ENCODE data around the gene SPINK5.
"Not testable (repeated sequence)": the region's sequence is repeated elsewhere in the genome, so short reads cannot be mapped to it uniquely, and the experiment has no call there.

SPINK5 gene, protein sequence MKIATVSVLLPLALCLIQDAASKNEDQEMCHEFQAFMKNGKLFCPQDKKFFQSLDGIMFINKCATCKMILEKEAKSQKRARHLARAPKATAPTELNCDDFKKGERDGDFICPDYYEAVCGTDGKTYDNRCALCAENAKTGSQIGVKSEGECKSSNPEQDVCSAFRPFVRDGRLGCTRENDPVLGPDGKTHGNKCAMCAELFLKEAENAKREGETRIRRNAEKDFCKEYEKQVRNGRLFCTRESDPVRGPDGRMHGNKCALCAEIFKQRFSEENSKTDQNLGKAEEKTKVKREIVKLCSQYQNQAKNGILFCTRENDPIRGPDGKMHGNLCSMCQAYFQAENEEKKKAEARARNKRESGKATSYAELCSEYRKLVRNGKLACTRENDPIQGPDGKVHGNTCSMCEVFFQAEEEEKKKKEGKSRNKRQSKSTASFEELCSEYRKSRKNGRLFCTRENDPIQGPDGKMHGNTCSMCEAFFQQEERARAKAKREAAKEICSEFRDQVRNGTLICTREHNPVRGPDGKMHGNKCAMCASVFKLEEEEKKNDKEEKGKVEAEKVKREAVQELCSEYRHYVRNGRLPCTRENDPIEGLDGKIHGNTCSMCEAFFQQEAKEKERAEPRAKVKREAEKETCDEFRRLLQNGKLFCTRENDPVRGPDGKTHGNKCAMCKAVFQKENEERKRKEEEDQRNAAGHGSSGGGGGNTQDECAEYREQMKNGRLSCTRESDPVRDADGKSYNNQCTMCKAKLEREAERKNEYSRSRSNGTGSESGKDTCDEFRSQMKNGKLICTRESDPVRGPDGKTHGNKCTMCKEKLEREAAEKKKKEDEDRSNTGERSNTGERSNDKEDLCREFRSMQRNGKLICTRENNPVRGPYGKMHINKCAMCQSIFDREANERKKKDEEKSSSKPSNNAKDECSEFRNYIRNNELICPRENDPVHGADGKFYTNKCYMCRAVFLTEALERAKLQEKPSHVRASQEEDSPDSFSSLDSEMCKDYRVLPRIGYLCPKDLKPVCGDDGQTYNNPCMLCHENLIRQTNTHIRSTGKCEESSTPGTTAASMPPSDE

DNA sequence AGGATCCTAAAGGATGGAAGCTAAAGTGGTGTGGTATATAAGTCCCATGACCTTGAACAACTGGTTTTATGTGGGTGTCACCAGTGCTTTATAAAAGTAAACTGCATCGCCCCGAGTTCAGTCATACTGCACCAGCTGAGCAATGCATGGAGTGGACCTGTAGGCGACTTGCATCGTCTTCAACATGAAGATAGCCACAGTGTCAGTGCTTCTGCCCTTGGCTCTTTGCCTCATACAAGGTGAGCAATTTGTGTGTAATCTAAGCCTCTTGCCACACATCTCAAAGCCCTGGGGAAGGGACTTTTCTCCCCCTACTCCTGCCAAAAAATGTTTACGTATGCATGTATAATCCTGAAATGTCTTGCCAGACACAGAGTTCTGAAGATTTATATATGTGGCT lies at the start of gene SPINK5:
SPINK5 (plus strand) TSS at position 120 of the 400 bp plus-strand sequence; CDS start at position 185, 65 bp downstream.
- DNase-seq, result no peak

DNA sequence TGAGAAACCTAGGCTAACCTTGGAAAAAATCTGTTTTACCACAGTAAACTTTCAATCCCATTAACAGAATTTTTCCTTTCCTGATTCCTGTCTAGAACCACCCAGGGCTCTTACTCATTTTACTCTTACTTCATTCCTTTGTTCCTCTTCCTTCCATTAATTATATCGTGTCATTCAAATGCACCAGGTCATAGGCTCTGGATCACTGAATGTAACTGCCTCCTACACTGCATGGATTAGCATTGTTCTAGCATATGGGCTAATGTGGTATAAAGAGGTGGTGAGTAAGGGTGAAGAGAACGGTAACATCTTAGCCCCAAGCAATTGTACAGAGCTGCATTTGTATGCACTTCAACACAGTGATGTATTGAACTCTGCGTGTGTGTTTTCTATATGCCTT lies 49.5 kb upstream of the SPINK5 start:
- DNase-seq, result no peak

DNA sequence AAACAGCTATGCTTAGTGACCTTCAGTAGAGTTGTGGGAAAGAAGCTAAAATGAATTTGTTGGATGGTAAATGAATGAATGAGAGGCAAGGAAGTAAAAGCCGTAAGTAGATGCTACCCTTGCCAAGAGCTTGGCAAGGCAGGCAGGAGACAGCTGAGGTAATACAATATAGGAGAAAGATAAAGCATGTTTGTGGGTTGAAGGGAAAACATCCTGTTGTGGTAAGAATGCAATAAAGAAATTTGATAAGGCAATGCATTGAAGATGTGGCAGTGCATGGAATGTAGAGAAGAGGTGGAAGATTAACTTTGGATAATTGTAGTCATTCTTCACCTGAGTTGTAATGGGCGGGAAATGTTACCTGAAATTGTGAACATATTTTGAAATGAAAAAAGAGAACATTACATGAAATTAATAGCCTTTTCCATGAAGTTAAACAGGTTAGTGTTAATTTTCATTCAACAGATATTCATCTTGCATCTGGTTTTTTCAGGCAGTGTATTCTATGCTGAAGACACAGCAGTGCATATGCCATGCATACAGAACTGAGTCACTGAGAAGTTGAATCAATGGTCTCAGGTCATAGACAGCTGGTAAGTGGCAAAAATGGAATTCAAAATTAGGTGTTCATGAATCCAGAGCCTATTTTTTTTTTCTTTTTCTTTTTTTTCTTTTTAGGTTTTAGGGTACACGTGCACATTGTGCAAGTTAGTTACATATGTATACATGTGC lies 43.4 kb upstream of the SPINK5 start:
- DNase-seq, result no peak

DNA sequence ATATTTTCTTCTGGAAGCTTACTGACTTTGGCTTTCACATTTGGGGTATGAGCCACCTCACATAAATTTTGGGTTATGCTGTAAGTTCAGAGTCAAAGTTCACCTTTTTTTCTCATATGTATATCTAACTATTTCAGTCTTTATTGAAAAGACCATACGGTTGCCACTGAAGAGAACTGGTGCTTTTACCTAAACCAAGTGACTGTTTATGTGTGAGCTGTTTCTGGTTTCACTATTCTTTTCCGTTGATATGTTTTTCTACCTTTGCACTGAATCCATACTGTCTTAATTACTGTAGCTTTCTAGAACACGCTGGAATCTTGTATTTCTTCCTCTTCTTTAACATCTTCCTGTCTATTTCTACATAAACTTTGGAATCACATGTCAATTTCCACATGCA lies 36.3 kb upstream of the SPINK5 start:
- DNase-seq, result no peak

DNA sequence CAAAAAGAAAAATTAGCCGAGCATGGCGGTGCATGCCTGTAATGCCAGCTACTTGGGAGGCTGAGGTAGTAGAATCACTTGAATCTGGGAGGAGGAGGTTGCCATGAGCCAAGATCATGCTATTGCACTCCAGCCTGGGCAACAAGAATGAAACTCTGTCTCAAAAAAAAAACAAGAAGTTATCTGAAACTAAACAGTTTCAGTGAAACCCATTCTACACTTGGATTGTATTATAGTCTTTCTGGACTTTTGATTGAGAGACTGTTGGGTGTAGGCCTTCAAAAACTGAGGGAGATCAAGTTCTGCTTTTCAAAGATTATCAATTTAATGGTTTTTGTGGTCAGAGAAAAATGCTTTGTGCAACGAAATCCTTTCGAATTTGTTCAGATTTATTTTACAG lies 34.6 kb upstream of the SPINK5 start:
- DNase-seq, result no peak

DNA sequence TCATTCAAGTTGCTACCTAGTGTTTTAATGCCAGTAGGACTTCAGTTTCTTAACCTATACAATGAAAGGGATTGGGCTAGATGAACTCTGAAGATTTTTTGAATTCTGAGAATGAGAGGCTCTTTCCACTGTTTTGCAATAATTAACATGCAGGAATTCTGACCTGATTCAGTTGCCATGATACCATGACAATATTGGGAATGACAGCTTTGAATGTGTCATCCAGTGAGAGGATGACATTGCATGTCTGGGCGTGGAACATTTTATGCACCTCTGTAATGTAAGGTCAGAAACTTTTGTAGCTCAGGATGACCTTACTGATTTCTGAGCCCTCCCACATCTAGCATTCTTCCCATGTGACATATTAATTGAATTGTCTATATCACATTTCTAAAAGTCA lies 30.6 kb upstream of the SPINK5 start:
- DNase-seq, result no peak

DNA sequence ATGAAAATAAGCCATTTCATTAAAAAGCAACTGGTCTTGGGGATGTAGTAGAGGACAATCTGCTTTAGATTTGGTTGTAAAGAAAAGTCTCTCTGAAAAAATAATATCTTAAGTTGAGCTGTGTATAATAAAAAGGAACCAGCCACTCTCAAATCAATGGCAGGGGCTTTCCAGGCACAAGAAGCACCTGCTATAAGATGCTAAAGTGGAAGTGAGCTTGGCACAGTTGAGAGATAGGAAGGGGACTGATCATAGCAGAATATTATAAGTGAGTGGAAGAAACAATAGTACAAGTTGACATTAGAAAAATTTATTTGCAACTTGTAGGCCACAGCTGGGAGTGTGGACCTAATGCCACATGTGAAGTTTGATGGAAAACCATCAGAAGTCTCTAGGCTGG lies 28.1 kb upstream of the SPINK5 start:
- DNase-seq, result no peak

DNA sequence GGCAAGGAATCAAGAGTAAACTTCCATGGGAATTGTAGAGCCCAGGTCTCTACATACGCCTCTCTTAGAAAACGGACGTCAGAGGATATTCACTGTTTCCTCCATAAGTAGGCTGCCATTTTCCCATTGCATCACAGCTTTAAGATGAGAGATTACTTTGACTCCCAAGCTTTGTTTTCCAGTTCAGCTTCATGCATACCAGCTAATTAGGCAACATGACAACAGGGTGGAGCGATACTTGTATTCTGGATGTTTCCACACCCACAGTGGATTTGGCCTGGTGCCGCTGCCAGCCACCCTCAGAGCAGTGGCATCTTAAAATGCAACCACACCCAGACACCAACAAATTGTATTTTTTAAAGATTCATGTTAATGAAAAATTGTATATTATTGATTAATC lies 20.9 kb upstream of the SPINK5 start:
- DNase-seq, result no peak

DNA sequence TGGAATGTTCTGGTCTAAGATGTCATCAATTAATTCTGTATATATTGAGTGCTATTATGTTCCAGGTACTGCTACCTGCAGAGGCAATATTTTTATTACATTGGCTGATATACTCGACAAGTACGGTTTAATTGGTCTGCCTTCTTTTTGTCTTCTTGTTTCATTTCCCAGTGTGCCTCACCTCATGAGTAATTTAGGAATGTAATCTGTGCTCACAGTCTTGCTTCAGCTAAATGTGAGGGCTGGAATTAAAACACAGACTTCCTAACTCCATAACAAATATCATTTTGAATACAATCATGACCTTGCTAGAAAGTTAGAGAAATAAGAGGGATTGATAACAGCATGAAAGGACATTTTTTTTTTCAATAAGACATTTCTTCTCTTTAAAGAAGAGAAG lies 20.1 kb upstream of the SPINK5 start:
- no peak for DNase-seq

DNA sequence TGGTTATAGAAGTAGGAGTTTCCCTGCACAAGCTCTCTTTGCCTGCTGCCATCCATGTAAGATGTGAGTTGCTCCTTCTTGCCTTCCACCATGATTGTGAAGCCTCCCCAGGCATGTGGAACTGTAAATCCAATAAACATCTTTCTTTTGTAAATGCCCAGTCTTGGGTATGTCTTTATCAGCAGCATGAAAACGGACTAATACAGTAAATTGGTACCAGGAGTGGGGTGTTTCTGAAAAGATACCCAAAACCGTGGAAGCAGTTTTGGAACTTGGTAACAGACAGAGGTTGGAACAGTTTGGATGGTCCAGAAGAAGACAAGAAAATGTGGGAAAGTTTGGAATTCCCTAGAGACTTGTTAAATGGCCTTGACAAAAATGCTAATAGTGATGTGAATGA lies 8.6 kb upstream of the SPINK5 start:
- DNase-seq, result not testable (repeated sequence)

DNA sequence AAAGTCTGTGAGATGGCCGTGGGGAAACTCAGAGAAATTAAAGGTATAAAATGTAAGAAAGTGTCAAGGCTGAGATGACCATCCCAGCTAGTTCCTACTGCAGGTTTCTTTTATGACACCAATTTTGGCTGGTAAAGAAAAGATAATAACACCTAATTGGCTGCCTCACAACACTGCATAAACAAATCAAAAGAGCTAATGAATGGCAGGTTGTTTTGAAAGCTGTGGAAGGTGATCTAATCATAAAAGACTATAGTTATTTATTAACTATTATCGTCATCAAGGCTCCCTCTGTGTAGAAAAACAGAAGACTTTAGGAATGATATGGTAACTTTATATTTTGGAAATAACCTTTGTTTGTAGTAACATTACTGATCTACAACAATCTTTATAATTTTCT lies 3.5 kb upstream of the SPINK5 start:
- DNase-seq, result no peak

DNA sequence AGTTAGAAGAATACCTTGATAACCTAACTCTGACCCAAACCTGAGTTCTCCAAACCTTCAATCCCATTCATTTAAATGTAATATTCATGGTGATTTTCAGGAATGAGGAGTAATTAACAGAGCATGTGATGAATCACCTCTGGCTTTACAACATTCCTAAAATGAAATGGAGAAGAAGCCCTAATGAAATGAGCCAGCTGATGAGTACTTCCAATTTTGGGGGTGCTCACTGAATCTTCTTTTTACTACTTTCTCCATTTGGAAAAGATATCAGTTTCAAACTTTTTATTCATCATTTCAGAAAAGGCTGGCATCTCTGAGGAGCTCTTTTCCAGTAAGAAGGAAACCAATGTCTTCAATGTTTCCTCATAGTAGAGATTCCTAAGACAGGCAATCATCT lies 2.9 kb upstream of the SPINK5 start:
- no peak for DNase-seq

DNA sequence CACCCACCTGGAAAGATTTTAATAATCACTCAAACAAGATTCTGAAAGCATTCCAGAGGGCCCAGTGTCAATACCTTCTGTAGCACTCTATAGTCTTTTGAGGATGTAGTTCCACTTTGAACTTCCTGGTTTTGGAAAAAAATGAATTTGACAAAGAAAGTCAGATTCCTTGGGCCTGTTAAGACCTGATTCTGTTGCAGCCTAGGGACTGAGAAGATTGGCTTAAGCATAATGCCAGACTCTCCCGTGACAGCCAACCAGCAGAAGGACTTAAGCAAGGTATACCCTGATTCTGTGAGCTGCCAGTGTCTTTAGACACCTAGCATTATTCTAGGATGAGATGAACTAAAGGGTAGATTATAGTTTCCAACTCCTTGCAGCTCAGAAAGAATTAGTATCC lies 6.8 kb downstream of the SPINK5 start:
- no peak for DNase-seq

DNA sequence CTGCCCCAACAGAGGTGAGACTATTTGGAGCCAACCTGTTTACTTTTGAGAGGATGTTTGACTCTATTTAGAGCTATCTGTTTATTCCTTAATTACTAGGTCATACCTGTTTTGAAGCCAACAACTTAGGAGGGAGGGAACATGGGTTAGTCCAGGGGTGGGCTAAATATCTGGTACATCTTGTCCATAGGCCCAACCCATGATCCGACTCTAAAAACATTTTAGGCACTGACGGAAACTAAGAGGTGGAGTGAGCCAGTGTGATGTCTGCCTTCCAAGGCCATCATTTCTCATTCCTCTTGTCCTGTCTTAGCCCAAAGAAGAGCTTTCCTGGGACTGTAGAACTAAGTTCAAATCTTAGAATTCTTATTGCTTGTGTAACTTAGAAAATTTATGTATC lies 8.4 kb downstream of the SPINK5 start:
- no peak for DNase-seq

DNA sequence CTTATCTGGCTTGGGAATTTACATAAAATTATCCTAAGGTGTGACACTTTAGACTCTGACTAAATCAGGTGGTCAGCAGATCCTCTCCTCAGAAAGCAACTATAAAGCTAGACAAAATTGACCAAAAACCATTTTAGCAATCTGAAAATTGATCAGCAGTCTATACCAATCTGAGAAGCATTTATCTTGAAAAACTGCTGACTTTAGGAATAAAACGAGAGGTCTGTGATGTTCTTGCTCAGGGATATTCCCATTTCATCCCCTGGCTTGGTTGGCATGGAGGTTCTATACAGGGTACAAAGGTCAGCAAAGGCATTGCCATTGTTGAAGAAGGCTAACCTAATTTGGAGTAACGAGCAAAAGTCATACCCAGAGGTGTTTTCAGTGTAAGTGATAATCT lies 11.7 kb downstream of the SPINK5 start:
- no peak for DNase-seq

DNA sequence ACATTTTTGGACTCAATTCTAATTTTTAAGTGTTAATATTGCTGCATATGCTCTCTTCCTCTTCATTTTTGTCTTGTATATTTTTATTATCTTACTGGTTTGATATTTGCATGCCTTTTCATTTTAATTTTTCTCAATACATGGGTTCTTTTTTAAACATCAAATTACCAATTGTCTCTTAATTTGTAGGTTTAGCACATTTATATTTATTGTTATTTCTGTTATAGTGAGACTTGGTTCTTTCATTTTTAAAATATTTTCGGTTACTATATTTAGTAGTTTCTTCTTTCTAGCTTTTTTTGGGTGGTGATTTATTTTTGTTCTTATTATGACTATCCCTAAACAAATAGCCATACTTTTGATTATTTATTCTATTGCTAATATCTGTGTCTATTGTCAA lies 19.4 kb downstream of the SPINK5 start:
- no peak for DNase-seq

DNA sequence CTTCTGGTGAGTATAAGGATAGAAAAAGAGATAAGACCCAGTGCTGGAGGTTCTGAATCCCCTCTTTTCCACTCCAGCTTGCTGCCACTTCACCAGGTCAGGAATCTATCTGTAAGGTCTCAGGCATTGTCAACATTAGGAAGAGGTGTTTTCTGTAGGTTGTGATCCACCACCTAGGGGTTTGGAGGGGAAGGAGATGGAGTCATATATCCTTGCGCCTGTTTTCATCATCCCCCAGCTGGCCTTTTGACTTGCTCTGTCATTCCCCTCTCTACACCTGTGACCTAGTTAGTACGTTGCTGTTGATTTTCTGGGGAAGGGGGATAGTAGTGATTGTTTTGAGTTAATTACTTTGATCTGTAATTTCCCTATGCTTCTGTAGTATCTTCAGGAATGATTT lies 20.5 kb downstream of the SPINK5 start:
- DNase-seq, result no peak

DNA sequence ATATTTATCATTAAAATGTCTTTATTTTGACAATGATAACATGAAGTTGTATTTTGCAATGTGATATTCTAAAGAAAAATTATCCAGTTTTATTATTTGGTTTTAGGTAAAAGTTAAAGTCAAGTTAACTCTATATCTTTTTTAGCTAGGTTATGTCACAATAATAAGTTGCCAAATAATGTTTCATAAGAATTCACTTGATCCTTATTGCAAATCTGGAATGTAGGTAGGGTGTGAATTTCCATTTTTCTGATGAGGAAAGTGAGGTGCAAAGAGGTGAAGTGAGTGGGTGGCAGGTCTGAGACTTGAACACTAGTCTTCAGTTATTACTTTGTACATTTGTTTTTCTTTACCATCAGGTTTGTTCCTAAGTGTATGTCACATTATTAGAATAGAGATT lies 21.5 kb downstream of the SPINK5 start:
- no peak for DNase-seq

DNA sequence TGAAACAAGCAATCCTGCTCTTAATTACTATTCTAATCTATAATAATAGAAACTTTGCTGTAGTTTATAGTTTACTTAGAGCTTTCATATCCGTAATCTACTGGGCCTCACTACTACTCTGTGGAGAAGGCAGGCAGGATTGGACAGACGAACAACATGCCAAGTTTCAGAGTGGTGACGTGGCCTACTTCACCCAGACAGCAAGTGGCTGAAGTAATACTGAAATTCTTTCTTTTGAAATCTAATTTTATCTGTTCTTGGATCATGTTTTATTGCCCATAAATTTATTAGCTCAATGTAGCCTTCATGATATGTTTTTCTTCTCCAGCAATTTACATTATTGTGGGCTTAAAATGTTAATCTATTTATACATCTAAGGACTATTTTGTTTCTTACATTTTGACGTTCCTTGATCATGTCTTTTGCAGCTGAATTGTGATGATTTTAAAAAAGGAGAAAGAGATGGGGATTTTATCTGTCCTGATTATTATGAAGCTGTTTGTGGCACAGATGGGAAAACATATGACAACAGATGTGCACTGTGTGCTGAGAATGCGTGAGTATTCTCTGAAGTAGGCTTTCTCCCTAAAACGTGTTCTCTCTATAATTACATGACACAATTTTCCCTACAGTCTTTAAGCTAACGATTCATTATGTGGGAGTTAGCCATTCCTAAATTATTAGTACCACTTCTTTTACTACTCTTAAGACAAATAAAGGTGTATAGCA lies 22.4 kb downstream of the SPINK5 start:
- DNase-seq, result no peak

DNA sequence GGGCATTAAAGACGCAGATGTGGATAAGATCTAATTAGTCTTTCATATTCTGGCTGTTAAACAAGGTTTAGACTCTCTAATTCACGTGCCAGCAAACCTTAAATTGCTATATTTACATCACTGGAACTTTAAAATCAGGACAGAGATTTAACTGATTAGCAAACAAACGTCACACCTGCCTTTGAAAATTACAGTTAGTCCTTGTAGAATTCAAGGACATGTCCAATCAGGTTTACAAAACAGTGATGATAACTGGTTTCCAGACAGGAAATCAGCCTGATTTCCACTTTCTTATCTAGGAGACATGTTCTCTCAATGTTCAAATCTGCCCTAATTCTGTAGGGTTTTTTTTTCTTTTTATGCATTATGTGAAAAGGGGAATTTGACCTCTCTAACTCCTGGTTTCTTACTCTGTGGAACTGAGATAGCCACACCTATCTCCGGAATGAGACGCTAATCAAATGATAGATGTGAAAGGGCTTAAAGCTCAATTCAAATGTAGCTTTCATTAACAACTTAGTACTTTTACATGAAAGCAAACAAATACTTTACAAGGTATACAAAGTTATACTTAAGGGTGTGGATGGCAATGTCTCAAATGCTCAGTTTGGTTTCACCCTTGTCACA lies 26.5 kb downstream of the SPINK5 start:
- DNase-seq, result no peak

DNA sequence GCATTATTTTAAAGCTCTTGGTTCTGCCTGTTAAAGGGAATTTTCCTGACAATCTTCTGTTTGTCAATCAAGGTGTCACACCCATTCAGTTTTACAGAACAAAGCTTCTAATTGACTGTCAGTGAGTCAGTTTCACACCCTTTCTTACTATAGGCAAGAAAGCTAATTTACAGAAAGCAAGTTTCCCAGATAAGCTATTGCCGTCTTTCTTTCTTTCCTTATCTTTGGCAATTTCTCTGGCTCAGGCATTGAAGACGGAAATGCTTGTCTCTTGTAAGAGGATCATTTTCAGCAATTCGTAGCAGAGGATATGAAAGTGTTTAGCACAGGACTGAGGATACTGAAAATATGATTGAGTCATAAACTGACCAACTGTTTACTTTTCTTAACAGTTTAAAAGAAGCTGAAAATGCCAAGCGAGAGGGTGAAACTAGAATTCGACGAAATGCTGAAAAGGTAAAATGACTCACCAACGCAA lies 27.0 kb downstream of the SPINK5 start:
- DNase-seq, result no peak

All from cortex of kidney (tissue), 1 donor.